Central memory CD4-positive, alpha-beta T cell (primary cell): ENCODE data around the gene EXOC4.

Source experiments
- DNase-seq: peaks from one replicate; pipeline ENCODE4 v3.0.0; 2022

The EXOC4 gene

DNA sequence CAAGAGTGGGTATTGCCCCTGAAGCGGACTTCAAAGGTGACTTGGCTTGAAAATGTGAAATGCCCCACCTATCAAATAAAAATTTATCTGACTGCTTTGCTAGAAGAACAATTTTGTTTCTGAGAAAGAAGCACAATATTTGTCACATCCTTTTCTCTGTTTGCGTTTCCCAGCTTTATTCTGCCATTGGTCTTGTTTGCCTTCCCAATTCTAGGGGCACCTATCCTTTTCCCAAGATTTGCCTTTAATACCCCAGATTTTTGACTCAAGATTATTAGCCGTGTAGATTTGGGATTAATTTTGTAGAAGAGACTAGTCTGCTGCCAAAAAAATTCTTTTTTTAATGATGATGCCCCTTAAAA is 764.0 kb downstream of the EXOC4 start:
- DNase-seq, result no peak

- no peak for DNase-seq
These were observed 765.4 kb downstream of the EXOC4 start for GRCh38 chr7:134018306-134018705.

DNA sequence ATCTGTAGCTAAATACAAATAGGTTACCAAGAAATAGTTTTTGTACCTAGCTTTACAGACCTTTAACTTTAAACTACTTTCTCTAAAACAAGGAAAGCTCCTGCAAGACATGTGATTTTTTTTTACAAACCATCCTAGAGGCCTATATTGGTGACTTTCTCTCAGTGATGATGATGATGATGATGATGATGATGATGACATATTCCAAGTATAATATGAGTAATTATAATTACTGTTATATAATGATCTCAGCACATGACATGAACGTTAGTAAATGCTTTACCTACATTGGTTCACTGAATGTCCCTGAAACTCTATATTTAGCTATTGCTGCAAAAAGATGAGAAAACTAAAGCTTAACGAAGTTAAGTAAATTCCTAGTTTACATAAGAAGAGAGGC is 766.4 kb downstream of the EXOC4 start:
- no peak for DNase-seq

DNA sequence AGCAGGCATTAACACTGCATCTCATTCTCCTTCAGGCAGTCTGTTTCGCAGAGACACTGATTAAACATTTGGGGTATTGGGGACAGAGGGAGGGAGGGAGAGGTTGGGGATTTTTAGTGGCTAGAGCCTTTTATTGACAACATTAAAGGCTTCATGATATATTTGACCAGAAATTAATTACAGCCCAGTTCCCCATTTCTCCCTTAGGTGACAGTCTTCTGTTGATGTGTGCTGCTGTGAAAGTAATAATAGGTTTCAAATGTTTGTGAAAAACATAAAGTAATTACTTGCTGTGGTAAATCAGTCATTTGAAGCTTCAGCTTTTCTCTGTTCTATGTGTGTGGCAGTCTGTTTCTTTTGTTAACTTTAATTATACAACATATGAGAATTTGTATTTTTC is 769.0 kb downstream of the EXOC4 start:
- DNase-seq, result no peak

DNA sequence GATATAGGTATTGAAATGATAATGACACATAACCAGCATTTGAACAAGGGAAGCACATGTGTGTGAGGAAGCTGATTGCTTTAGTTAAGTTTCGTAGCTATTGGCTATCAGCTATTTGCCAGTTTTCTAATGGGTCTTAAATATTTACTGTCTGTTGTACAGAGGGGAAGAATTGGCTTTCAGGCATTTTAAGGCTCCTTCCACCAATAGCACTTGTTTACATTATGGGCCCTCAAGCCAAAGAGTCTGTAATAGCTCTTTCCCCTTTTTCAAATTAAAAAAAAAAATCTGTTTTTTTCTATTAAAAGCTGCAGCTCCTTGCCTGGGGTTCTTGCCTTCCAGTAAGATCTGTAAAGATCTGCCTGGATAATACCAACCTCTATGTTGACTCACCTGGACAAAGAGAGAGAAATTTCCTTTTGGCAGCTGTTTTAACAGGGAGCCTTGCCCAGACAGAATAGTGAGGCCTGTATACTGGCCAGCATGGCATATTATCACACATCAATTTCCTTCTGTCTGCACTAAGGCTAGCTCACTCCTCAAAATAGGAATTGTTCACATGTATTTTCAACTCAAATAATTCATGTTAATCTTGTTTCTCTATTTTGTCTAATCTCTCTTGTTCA is 769.5 kb downstream of the EXOC4 start:
- no peak for DNase-seq

DNA sequence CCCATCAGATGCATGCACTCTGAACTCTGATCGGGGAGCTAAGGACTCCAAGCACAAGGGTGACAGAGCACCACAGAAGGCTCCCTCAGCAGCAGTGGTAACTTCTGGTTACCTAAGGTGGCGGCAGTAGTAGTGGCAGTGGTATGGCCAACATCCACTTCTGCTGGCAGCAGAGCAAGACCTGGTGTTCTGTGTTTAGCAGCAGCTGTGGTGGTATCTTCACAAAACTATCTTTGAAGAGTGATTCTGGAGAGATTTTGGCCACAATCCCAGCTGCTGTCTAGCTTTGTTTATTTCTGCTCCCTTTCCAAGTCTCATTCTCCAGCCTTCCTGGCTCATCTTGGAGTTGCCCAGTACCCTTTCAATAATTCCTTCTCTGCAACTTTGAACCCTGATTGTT is 771.9 kb downstream of the EXOC4 start:
- DNase-seq, result no peak

GRCh38 chr7:134028853-134029252 is 776.0 kb downstream of the EXOC4 start:
- DNase-seq, result no peak

DNA sequence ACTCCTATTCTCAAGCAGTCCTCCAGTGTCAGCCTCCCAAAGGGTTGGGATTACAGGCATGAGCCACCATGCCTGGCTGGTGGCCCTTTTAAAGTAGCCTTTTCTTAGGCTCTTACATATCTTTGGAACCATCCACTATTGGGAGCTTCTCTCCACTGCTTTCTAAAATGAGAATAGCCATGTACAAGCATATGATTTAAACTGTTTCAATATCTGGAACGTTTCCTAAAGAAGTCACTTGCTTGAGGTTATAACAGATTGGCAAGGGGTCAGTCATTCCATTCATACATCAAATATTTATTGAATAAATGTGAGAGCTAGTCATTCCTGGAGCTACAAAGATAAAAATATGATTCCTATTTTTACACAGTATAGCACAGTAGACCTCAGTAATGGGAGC is 776.9 kb downstream of the EXOC4 start:
- no peak for DNase-seq

- DNase-seq, result no peak
These were observed 777.6 kb downstream of the EXOC4 start for GRCh38 chr7:134030460-134030865.

- no peak for DNase-seq
These were observed 779.1 kb downstream of the EXOC4 start for GRCh38 chr7:134031835-134032617.

DNA sequence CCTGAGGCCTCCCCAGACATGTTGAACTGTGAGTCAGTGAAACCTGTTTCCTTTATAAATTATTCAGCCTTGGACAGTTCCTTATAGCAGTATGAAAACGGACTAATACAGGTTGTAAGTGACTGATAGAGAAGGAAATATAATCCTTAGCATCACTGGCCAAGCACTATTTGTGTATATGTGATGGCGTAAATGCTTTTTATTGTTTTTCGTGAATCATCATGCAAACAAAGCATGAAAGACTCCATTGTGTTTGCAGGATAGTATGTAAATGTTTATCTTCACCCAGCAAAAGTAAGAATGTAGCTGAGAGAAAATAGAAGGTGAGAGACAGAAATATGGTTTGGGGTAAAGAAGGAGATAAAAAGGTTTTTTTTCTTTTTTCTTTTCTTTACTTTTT is 781.8 kb downstream of the EXOC4 start:
- no peak for DNase-seq

- no peak for DNase-seq
These were observed 785.1 kb downstream of the EXOC4 start for GRCh38 chr7:134037991-134038390.

- DNase-seq, result no peak
These were observed 788.1 kb downstream of the EXOC4 start for GRCh38 chr7:134040988-134041387.

DNA sequence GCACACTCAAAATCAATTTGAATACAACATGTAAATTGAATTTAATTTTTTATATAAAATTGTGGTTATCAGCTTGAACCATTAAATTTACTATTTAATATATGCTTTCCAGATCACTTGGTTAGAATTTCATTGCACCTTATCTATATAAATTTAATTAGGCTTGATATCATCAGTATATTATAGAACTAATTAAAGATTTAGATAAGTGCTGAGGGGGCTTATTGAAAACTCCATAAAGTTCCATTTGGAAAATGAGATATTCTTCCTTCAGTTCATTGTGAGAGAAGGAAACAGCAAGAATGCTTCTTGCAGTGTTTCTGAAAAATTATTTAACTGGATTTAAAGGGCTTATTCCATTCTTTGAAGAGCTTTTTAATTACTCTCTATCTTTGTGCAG is 788.6 kb downstream of the EXOC4 start:
- no peak for DNase-seq

DNA sequence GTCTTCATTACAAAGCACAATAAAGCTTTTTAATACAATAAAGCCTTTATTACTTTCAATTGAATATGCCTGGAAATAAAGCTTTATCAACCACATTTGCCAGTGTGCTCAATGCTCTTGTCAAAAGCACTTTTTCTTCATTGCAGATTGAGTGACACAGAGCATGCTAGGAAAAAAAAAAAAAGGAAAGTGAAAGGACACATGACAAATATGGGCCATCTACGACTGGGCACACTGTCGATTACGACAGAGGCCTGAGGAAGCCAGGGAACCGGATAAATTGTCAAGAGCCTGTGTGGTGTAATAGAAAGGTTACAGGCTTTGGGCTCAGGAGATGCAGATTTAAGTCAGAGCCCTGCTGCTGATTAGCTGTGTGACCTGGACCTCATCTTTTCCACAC is 789.4 kb downstream of the EXOC4 start:
- no peak for DNase-seq

DNA sequence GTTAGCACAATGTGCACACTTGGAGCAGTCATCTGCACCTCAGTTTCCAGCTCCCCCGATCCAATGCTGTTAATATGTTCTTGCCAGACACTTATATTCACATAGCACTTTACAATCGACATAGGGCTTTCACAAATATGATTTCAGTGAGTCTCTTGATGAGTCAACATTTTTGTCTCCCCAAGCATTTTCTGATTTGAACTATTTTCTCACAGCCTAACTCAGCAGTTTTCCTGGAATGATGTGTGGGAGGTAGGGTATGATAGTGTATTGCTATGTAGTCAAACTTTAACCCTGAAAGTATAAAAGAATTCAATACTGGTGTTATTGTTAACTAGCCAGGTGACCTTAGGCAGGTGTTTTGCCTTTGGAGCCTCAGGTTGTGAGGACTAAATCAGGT is 791.8 kb downstream of the EXOC4 start:
- DNase-seq, result no peak

GRCh38 chr7:134045716-134046115 is 792.8 kb downstream of the EXOC4 start:
- DNase-seq, result no peak

GRCh38 chr7:134046594-134047128 is 793.8 kb downstream of the EXOC4 start:
- DNase-seq, result no peak

- DNase-seq, result no peak
These were observed 794.8 kb downstream of the EXOC4 start for GRCh38 chr7:134047675-134048074.

DNA sequence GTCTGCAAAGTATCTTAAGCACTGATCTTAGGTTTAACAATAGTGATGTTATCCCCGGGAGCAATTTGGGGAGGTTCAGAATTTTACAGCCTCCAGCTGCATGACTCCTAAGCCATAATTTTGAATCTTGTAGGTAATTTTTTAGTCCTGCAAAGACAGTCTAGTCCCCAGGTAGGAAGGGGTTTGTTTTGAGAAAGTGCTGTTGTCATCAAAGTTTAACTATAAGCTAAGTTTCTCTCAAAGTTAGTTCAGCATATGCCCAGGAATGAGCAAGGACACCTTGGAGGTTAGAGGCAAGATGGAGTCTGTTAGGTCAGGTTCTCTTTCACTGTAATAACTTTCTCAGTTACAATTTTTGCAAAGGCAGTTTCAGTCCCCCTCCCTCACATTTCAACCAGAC is 795.3 kb downstream of the EXOC4 start:
- no peak for DNase-seq

DNA sequence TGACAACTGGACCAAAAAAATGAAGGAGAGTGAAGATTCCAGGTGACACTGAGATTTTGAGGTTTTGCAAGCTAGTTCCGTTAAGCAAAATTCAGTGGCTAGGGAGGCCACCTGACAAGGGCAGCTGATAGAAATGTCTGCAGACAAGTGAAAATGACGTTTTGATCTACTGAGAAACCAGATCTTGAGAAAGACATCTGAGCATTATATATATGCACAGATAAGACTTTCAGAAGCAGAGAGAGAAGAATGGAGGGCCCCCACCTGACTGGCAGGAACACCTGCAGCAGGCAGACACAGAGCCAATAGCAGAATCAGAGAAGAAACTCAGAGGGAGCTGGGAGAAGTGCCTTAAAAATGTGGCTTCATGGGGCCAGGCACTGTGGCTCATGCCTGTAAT is 798.1 kb downstream of the EXOC4 start:
- no peak for DNase-seq

DNA sequence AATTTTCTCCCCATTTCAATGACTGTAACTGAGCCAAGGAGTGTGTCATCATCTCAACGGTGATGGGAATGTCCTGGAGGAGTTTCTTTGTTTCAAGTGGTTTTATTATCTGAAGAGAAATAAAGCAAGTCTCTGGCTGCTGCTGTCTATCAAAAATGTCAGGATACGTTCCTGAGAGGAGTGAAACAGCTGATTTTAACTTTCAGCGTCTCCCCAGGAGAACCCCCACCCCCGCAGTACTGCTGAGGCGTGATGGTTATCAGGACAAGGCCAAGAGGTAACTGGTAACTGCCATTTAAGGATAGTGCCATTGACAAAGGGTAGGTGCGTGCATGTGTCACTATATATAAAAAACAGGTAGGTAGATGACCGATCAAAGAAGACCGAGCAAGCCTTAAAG is 803.9 kb downstream of the EXOC4 start:
- DNase-seq, result no peak

DNA sequence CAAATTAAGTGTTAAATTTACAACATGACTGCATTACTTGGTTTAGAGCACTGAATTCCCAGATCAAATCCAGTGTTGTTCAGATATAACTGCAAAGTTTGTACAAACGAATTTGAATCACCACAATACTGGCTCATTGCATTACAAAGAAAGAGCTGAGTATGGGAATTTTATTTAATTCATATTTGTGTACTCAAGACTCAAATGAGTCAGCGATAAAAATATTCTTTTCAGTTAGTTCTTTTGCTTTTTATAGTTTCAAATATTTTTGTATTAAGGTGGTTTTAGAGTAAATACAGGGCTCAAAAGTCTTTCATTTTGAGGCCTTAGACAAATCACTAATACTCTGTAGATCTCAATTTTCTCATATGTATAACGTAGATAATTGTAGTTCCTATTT is 805.6 kb downstream of the EXOC4 start:
- no peak for DNase-seq

GRCh38 chr7:134058980-134059379 is 806.1 kb downstream of the EXOC4 start:
- DNase-seq, result no peak

GRCh38 chr7:134059921-134060320 is 807.0 kb downstream of the EXOC4 start:
- no peak for DNase-seq
